Mucosa of descending colon (tissue), 3 donors: ENCODE measurements around the gene SLC25A29. TPM values are rescaled to one million over a fixed set of nuclear protein-coding genes. Genes with fewer than 3 reads are reported as not detected.
"Not testable (repeated sequence)": the region's sequence is repeated elsewhere in the genome, so short reads cannot be mapped to it uniquely, and the experiment has no call there.

Source experiments
- ATAC-seq: fragments of 200-7000 bp; cut with Tn5 transposase; one replicate; pipeline ENCODE4 v1.9.1; 2020; ENCODE audit warnings: mild to moderate bottlenecking, moderate library complexity
- DNase-seq, 3 donors: peaks; one replicate each; pipeline ENCODE4 v3.0.0-alpha.2; 2020
- H3K36me3 ChIP-seq: fragments of 200-600 bp; one replicate; pipeline ENCODE4 v1.8.0; 2021; ENCODE audit warnings: low read depth, mild to moderate bottlenecking
- H3K4me1 ChIP-seq: fragments of 200-600 bp; one replicate; pipeline ENCODE4 v1.8.0; 2021; ENCODE audit warnings: low read depth, mild to moderate bottlenecking
- H3K4me3 ChIP-seq: fragments of 200-600 bp; one replicate; pipeline ENCODE4 v1.8.0; 2021; ENCODE audit warnings: mild to moderate bottlenecking
- H3K9me3 ChIP-seq: fragments of 200-600 bp; one replicate; pipeline ENCODE4 v1.8.0; 2021; ENCODE audit warnings: mild to moderate bottlenecking
- CTCF ChIP-seq: fragments of 200-600 bp; IDR thresholded peaks from one replicate; pipeline ENCODE4 v1.8.0; 2022; ENCODE audit warnings: antibody characterized with exemption, mild to moderate bottlenecking
- intact Hi-C, 2 donors: fragments of 100-400 bp; cut with DNase I in 1 of 2; cut with micrococcal nuclease in 1 of 2; formaldehyde crosslinking; loops; one replicate each; pipeline versions ENCODE4 v1.11.0 to v1.11.1; 2022; cut with DNase I, micrococcal nuclease
- total RNA-seq, 3 donors: library from RNA; stranded (reverse); fragmentation: NEBNext Ultra II Directional in 2 of 3; extraction: Animal tissue kit (Norgen Biotek cat#: 25700) in 2 of 3; gene quantifications; one replicate each; pipeline versions ENCODE4 v1.2.1 to v1.2.4, GENCODE V29; 2021 to 2023
- donor health status: DM: no; HTN: no; CAD: no; lungs with moderate emphysema.
- donor health status: DM: no; HTN: no; CAD: no.
- donor health status: DM: no; HTN: yes; CAD: no.

Gene SLC25A29
- total RNA-seq, 3 donors from 2014 or later, result 19.6 to 28.2 (median 28.1) TPM

GRCh38 chr14:100291305-100292075, 14.8 kb downstream of the SLC25A29 start:
- no peak for ATAC-seq
- Histone ChIP-seq H3K4me3 (no peak overlapping the region), H3K4me1 (no peaks in the 10 kb centered on the region), H3K36me3 (no peaks in the 10 kb centered on the region), H3K9me3 (no peaks in the 10 kb centered on the region)
- no peak for TF ChIP-seq CTCF
- intact Hi-C loops, result no loop called here
- no peak for DNase-seq

GRCh38 chr14:100290607-100291304, 15.5 kb downstream of the SLC25A29 start:
- no peaks in the 10 kb centered on the region for H3K36me3 ChIP-seq
- intact Hi-C loops, result no loop called here
- DNase-seq (no peak), ATAC-seq (no peak)
- H3K9me3 ChIP-seq, result no peaks in the 10 kb centered on the region
- H3K4me1 ChIP-seq, result no peaks in the 10 kb centered on the region
- TF ChIP-seq CTCF, result no peak
- H3K4me3 ChIP-seq, result no peak overlapping the region

GRCh38 chr14:100289916-100290606, 16.2 kb downstream of the SLC25A29 start:
- intact Hi-C loops, result no loop called here
- Histone ChIP-seq H3K4me3 (no peak overlapping the region), H3K36me3 (no peaks in the 10 kb centered on the region), H3K4me1 (no peaks in the 10 kb centered on the region), H3K9me3 (no peaks in the 10 kb centered on the region)
- no peak for TF ChIP-seq CTCF
- no peak for ATAC-seq
- DNase-seq, result no peak

GRCh38 chr14:100288382-100289185, 17.7 kb downstream of the SLC25A29 start:
- no peak for ATAC-seq
- no peak overlapping the region for H3K4me3 ChIP-seq

GRCh38 chr14:100287998-100288295, 18.3 kb downstream of the SLC25A29 start:
- ATAC-seq, H3K4me1 ChIP-seq, intact Hi-C loops, H3K9me3 ChIP-seq, H3K4me3 ChIP-seq, H3K36me3 ChIP-seq: not testable (repeated sequence)
- DNase-seq, result peak in 1 of 3 donors; percentile 18

More at GRCh38 chr14:100288382-100289185, 17.7 kb downstream of the SLC25A29 start:
- no peak for DNase-seq
- intact Hi-C loops, result no loop called here
- H3K9me3 ChIP-seq, result no peaks in the 10 kb centered on the region
- no peaks in the 10 kb centered on the region for H3K4me1 ChIP-seq
- no peak for TF ChIP-seq CTCF
- no peaks in the 10 kb centered on the region for H3K36me3 ChIP-seq
